ENCODE results near the gene MSRB1. TPM values are rescaled to one million over a fixed set of nuclear protein-coding genes. Genes with fewer than 3 reads are reported as not detected.

MSRB1 gene
- total and polyA plus RNA-seq, 9 of the 15 experiments (the other 6 are each of a cell fraction or from before 2014, with no cell fraction given): 5.4 to 33.7 (median 25.7) TPM

DNA sequence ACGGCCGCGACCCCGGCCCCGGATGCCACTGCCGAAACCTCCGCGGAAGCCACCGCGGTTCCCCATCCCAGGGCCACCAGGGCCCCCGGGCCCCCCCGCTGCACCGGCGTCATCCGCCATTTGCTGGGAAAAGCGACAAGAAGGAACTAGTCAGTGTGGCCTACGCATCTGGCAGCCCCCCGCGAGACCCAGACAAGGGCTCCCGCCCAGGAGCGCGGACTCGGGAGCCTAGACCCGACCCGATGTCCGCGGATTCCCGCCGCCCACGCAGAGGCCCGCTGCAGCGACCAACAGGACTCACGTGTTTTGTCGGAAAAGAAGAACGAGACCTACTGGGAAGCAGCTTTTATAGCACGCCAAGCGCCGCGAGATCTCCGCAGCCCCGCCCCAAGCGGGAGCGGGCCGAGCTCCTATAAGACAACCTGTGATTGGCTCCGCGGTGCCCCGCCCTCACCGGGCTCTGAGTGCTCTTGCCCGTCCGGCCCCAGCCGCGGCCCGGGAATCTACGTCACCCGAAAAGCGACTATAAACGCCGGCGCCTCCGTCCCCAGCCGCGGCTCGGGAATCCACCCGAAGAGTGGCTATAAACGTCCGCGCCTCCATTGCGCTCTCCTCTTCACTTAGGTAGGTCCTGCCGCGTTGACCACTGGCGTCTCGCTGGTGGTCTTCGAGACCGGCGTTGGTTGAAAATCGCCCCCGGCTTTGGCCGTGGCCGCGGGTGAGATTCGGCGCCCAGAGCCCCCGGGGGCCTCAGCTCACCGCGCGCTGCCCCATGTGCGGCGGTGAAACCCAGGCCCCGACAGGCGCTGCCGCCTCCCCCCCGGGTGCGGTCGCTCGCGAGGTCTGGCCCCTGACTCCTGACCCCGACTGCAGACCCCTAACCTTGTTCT, 21.8 kb upstream of the MSRB1 start, which contains the start of gene RPS2 (continued):
- peak; percentile 92 for TF ChIP-seq SP1 (CRISPR knock-in tag; IDR thresholded peaks at IDR 0.05)
- peak; percentile 61; the same call in 1 of the 2 replicates for TF ChIP-seq LCOR (CRISPR knock-in tag; IDR thresholded peaks at IDR 0.05)
- TF ChIP-seq GABPB2 (CRISPR knock-in tag; conservative IDR thresholded peaks at IDR 0.05): no peak
- TF ChIP-seq KAT2B (IDR thresholded peaks at IDR 0.05; ENCODE audit: low read depth, low read length): no peak
- peak; percentile 96 for TF ChIP-seq ZFX (CRISPR knock-in tag; IDR thresholded peaks at IDR 0.05)
- TF ChIP-seq CBX3 (IDR thresholded peaks at IDR 0.05; ENCODE audit: borderline replicate concordance in 1 of 2, low read length in 2 of 2): no peak
- no peak for TF ChIP-seq THRAP3 (IDR thresholded peaks at IDR 0.05; ENCODE audit: borderline replicate concordance)
- no peak for TF ChIP-seq CBX8 (IDR thresholded peaks at IDR 0.05; ENCODE audit: borderline replicate concordance, extremely low read depth, low read depth, low read length, poor library complexity, severe bottlenecking)
- peak; percentile 72 to 80; a peak in 3 of 4 replicates for TF ChIP-seq HDAC1 (IDR thresholded peaks at IDR 0.05)
- no peak for TF ChIP-seq PHB2 (IDR thresholded peaks at IDR 0.05; ENCODE audit: low read depth)
- TF ChIP-seq ARNT (IDR thresholded peaks at IDR 0.05): no peak
- peak; percentile 87 for TF ChIP-seq ARHGAP35 (IDR thresholded peaks at IDR 0.05; ENCODE audit: partially characterized antibody)
- TF ChIP-seq, protein P1, sequence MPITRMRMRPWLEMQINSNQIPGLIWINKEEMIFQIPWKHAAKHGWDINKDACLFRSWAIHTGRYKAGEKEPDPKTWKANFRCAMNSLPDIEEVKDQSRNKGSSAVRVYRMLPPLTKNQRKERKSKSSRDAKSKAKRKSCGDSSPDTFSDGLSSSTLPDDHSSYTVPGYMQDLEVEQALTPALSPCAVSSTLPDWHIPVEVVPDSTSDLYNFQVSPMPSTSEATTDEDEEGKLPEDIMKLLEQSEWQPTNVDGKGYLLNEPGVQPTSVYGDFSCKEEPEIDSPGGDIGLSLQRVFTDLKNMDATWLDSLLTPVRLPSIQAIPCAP (CRISPR knock-in tag; IDR thresholded peaks at IDR 0.05; ENCODE audit: borderline replicate concordance): no peak
- TF ChIP-seq, protein P2, sequence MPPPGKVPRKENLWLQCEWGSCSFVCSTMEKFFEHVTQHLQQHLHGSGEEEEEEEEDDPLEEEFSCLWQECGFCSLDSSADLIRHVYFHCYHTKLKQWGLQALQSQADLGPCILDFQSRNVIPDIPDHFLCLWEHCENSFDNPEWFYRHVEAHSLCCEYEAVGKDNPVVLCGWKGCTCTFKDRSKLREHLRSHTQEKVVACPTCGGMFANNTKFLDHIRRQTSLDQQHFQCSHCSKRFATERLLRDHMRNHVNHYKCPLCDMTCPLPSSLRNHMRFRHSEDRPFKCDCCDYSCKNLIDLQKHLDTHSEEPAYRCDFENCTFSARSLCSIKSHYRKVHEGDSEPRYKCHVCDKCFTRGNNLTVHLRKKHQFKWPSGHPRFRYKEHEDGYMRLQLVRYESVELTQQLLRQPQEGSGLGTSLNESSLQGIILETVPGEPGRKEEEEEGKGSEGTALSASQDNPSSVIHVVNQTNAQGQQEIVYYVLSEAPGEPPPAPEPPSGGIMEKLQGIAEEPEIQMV (tag; conservative IDR thresholded peaks at IDR 0.05; ENCODE audit: low read depth): no peak
- TF ChIP-seq RBM14 (IDR thresholded peaks at IDR 0.05; ENCODE audit: borderline replicate concordance, insufficient read depth, low read depth, low read length): peak; percentile 96; the same call in 1 of the 2 replicates
- TF ChIP-seq SIX5 (IDR thresholded peaks at IDR 0.05; ENCODE audit: borderline replicate concordance in 1 of 2, insufficient read depth in 1 of 2, low read depth in 1 of 2, low read length in 2 of 2): no peak; a peak in 1 of 4 replicates
